GM12878 (cell line): Measurements from ENCODE around the gene PERM1. TPM values are rescaled to one million over a fixed set of nuclear protein-coding genes. Genes with fewer than 3 reads are reported as not detected.

Experiments
- ATAC-seq: fragments of 200-7000 bp; cut with Tn5 transposase; 3 replicates; pipeline ENCODE4 v1.9.1; 2020; ENCODE audit warnings: mild to moderate bottlenecking, moderate library complexity
- BruUV-seq: library from RNA; stranded (reverse); fragments of 400-500 nt; replicated peaks from 2 replicates; lab custom pipeline; 2021; lab: Mats Ljungman, UMichigan
- CTCF ChIA-PET: fragments of 300-600 bp; sonication (Branson Sonifier 250); formaldehyde crosslinking; extraction: SDS; loops from one replicate; lab custom pipeline; 2021; ENCODE audit warnings: inconsistent platforms; lab: Yijun Ruan, JAX
- POLR2A ChIA-PET: fragments of 350-600 bp; formaldehyde crosslinking; extraction: SDS; loops from one replicate; lab custom pipeline; 2021; ENCODE audit warnings: inconsistent platforms; lab: Charles Lee
- RAD21 ChIA-PET: fragments of 300-600 bp; sonication (Branson Sonifier 250); formaldehyde crosslinking; loops from one replicate; lab custom pipeline; 2023; ENCODE audit warnings: antibody characterized with exemption; ENCODE audit not compliant: unreplicated experiment; lab: Charles Lee
- SMC1A ChIA-PET: fragments of 300-600 bp; sonication (Branson Sonifier 250); formaldehyde crosslinking; loops from one replicate; lab custom pipeline; 2023; ENCODE audit not compliant: unreplicated experiment, uncharacterized antibody; lab: Charles Lee
- DNase-seq: peaks from one replicate; pipeline ENCODE4 v3.0.0-alpha.2; 2011; ENCODE audit warnings: low read depth, low spot score
- FAIRE-seq: peaks from 3 replicates; lab custom pipeline; 2011; peaks lifted over from hg19 to GRCh38; lab: Jason Lieb, UNC
- H2AFZ ChIP-seq: 2 replicates; pipeline ENCODE4 v1.6.0; 2011; ENCODE audit warnings: low read depth, low read length, control low read depth; ENCODE audit not compliant: control insufficient read depth
- H3K27ac ChIP-seq: 2 replicates; pipeline ENCODE4 v1.5.1; 2011; ENCODE audit warnings: control low read depth; ENCODE audit not compliant: control insufficient read depth, insufficient read depth
- H3K27me3 ChIP-seq, 2 experiments: replicated peaks in 1 of 2; 2 replicates each; pipeline versions ENCODE4 v1.6.0 to v1.6.1; 2011; ENCODE audit warnings: low read length in 1 of 2; ENCODE audit not compliant: control insufficient read depth in 2 of 2, insufficient read depth in 2 of 2
- H3K36me3 ChIP-seq, 2 experiments: 2 replicates each; pipeline ENCODE4 v1.5.1; 2011; ENCODE audit warnings: low read length in 1 of 2; ENCODE audit not compliant: control insufficient read depth in 2 of 2, insufficient read depth in 2 of 2
- H3K4me1 ChIP-seq: 2 replicates; pipeline ENCODE4 v1.6.1; 2011; ENCODE audit warnings: mild to moderate bottlenecking, low read length, moderate library complexity, mixed read lengths; ENCODE audit not compliant: control insufficient read depth, insufficient read depth
- H3K4me2 ChIP-seq: 2 replicates; pipeline ENCODE4 v1.6.0; 2011; ENCODE audit warnings: control low read depth; ENCODE audit not compliant: control insufficient read depth, insufficient read depth
- H3K4me3 ChIP-seq: fragments of 200-600 bp; sonication (generic); 2 replicates; pipeline ENCODE4 v1.5.1; 2016
- H3K79me2 ChIP-seq: 2 replicates; pipeline ENCODE4 v1.6.0; 2011; ENCODE audit warnings: low read length; ENCODE audit not compliant: control insufficient read depth, insufficient read depth
- H3K9ac ChIP-seq: 2 replicates; pipeline ENCODE4 v1.8.0; 2011; ENCODE audit warnings: low read length, control low read depth, mixed read lengths; ENCODE audit not compliant: control insufficient read depth, insufficient read depth
- H3K9me3 ChIP-seq: replicated peaks from 3 replicates; pipeline ENCODE4 v1.5.1; 2011; ENCODE audit warnings: mild to moderate bottlenecking, low read length; ENCODE audit not compliant: control insufficient read depth, insufficient read depth
- H4K20me1 ChIP-seq: 2 replicates; pipeline ENCODE4 v1.6.0; 2011; ENCODE audit not compliant: control insufficient read depth, insufficient read depth
- DPF2 ChIP-seq: fragments of 450-650 bp; IDR thresholded peaks from 2 replicates; pipeline ENCODE4 v1.6.1; 2017; ENCODE audit warnings: mild to moderate bottlenecking
- PBX3 ChIP-seq: IDR thresholded peaks from 2 replicates; pipeline ENCODE4 v1.6.1; 2011; ENCODE audit warnings: mild to moderate bottlenecking, low read depth, low read length, moderate library complexity; ENCODE audit not compliant: insufficient replicate concordance
- SMC3 ChIP-seq: IDR thresholded peaks from 2 replicates; pipeline ENCODE4 v1.6.1; 2011; ENCODE audit warnings: low read length, improper control_type of control experiment, borderline replicate concordance
- SUZ12 ChIP-seq: fragments of 200-600 bp; sonication (generic); IDR thresholded peaks from one replicate; pipeline ENCODE4 v1.6.1; 2018; ENCODE audit warnings: antibody characterized with exemption, mild to moderate bottlenecking; ENCODE audit not compliant: unreplicated experiment
- WGBS: methylation state at CpG from one replicate; pipeline ENCODE4 v1.1.6; 2016; ENCODE audit warnings: low lambda C conversion rate; ENCODE audit not compliant: insufficient replicate concordance, insufficient coverage; ENCODE audit errors: missing lambda C conversion rate; 5-methylcytosine and 5-hydroxymethylcytosine counted together
- in situ Hi-C: fragments of 300-500 bp; cut with MboI; formaldehyde crosslinking; loops from 9 replicates; pipeline ENCODE4 v1.14.3; 2018; ENCODE audit warnings: mixed read lengths
- intact Hi-C: fragments of 100-400 bp; cut with micrococcal nuclease; formaldehyde crosslinking; loops from one replicate; pipeline ENCODE4 v1.14.2; 2022; ENCODE audit not compliant: unreplicated experiment
- polyA plus RNA-seq, 11 experiments: library from polyadenylated mRNA; depleted of rRNA in 4 of 11; unstranded in 6 of 11; stranded (reverse) in 5 of 11; fragments of >200 nt; fragmentation: Nextera tagmentation in 4 of 11; fragmentation: Illumina TruSeq in 1 of 11; extraction: Ambion mirVana in 4 of 11; extraction: Trizol in 1 of 11; gene quantifications; 1 replicate in 1 of 11; 2 replicates in 10 of 11; pipeline versions ENCODE4 v1.2.1 to v1.2.3, GENCODE V29; 2011 to 2016; ENCODE audit warnings: inconsistent platforms in 2 of 11, missing spikeins in 2 of 11, low read depth in 1 of 11
- total RNA-seq, 4 experiments: library from RNA; depleted of rRNA in 3 of 4; stranded (reverse); fragments of >200 nt in 3 of 4; fragmentation: Illumina TruSeq in 1 of 4; extraction: Trizol in 1 of 4; gene quantifications; 2 replicates each; pipeline versions ENCODE4 v1.2.1 to v1.2.3, GENCODE V29; 2013 to 2021

The PERM1 gene
- total and polyA plus RNA-seq, 10 of the 15 experiments (the other 5 are each of a cell fraction or from before 2014, with no cell fraction given) = not detected

GRCh38 chr1:941015-941587 lies 40.8 kb downstream of the PERM1 start:
- Histone ChIP-seq H3K4me2 (peak overlapping the region; percentile 2; the same call in 1 of the 2 replicates), H3K4me3 (no peak overlapping the region), H3K9ac (no peak overlapping the region), H2AFZ (no peak overlapping the region), H3K36me3 (peaks cover 0 to 1% of the 10 kb centered on the region in 2 experiments; a peak in 3 of 4 replicates), H3K27me3 (peaks cover 6 to 8% of the 10 kb centered on the region in 2 experiments), H3K27ac (no peak overlapping the region), H4K20me1 (no peaks in the 10 kb centered on the region), H3K4me1 (peaks cover 7% of the 10 kb centered on the region; the same call in 1 of the 2 replicates), H3K79me2 (no peaks in the 10 kb centered on the region), H3K9me3 (no peaks in the 10 kb centered on the region)
- no TSS peak for BruUV-seq
- no peak for TF ChIP-seq DPF2
- no peak for TF ChIP-seq PBX3
- no peak for TF ChIP-seq SMC3
- peak; percentile 93 for TF ChIP-seq SUZ12
- ChIA-PET RAD21 (interaction anchor here (4.1 kb wide), 1 partner anchor 36 kb away, joined by 20 read pairs; no protein-coding TSS in a partner anchor), POLR2A (no interaction called here), CTCF (interaction anchor here (0.7 to 1.6 kb wide), 3 partner anchors 22 to 36 kb away, joined by 4 to 5 read pairs (median 4); no protein-coding TSS in a partner anchor), SMC1A (interaction anchor here (0.9 kb wide), 1 partner anchor 36 kb away, joined by 3 read pairs; no protein-coding TSS in a partner anchor)
- in situ Hi-C loops (no loop called here), intact Hi-C loops (loop anchor here (5.0 kb wide), 1 partner anchor 34 kb away; no protein-coding TSS in a partner anchor)
- peak; percentile 11 for ATAC-seq
- no peak for DNase-seq
- 7% methylated on average over 36 of the region's 36 CpGs for WGBS
- no peak for FAIRE-seq
